ENCODE results near the gene TMEM31. TPM values are rescaled to one million over a fixed set of nuclear protein-coding genes. Genes with fewer than 3 reads are reported as not detected.
"Not testable (repeated sequence)": the region's sequence is repeated elsewhere in the genome, so short reads cannot be mapped to it uniquely, and the experiment has no call there.

TMEM31 gene
- total RNA-seq, 1 donor from 2014 or later, result not detected

- no peak for DNase-seq (ENCODE audit: low spot score)
- intact Hi-C loops (cut with DNase I), result no loop called here
Measured at GRCh38 chrX:103716962-103717361, 6.3 kb downstream of the TMEM31 start.

- intact Hi-C loops (cut with DNase I), result no loop called here
- DNase-seq (ENCODE audit: low spot score), result no peak
Measured at GRCh38 chrX:103718120-103718519, 7.4 kb downstream of the TMEM31 start.

GRCh38 chrX:103722505-103722904, 11.8 kb downstream of the TMEM31 start:
- intact Hi-C loops (cut with DNase I), result no loop called here

GRCh38 chrX:103726477-103726876, 15.8 kb downstream of the TMEM31 start:
- no peak for DNase-seq (ENCODE audit: low spot score)
- intact Hi-C loops (cut with DNase I), result no loop called here

More at GRCh38 chrX:103722505-103722904, 11.8 kb downstream of the TMEM31 start:
- DNase-seq (ENCODE audit: low spot score), result no peak

- intact Hi-C loops (cut with DNase I), result no loop called here
- DNase-seq (ENCODE audit: low spot score), result no peak
Measured at GRCh38 chrX:103727115-103727514, 16.4 kb downstream of the TMEM31 start.

- DNase-seq (ENCODE audit: low spot score), result peak; percentile 68
- intact Hi-C loops (cut with DNase I), result no loop called here
Measured at GRCh38 chrX:103729015-103729414, 18.3 kb downstream of the TMEM31 start.

- peak; percentile 62 for DNase-seq (ENCODE audit: low spot score)
- intact Hi-C loops (cut with DNase I), result no loop called here
Measured at GRCh38 chrX:103730147-103730795, 19.6 kb downstream of the TMEM31 start.

GRCh38 chrX:103730796-103731493, 20.2 kb downstream of the TMEM31 start:
- DNase-seq (ENCODE audit: low spot score), result peak; percentile 53
- intact Hi-C loops (cut with DNase I), result no loop called here

GRCh38 chrX:103733017-103733416, 22.3 kb downstream of the TMEM31 start:
- intact Hi-C loops (cut with DNase I), result no loop called here
- no peak for DNase-seq (ENCODE audit: low spot score)

GRCh38 chrX:103734125-103734760, 23.5 kb downstream of the TMEM31 start:
- intact Hi-C loops (cut with DNase I), result no loop called here
- DNase-seq (ENCODE audit: low spot score), result no peak

- peak; percentile 36 for DNase-seq (ENCODE audit: low spot score)
- intact Hi-C loops (cut with DNase I), result no loop called here
Measured at GRCh38 chrX:103737696-103738095, 27.0 kb downstream of the TMEM31 start.

GRCh38 chrX:103739421-103739820, 28.7 kb downstream of the TMEM31 start:
- intact Hi-C loops (cut with DNase I), result no loop called here
- DNase-seq (ENCODE audit: low spot score), result no peak

- peak; percentile 38 for DNase-seq (ENCODE audit: low spot score)
- intact Hi-C loops (cut with DNase I), result no loop called here
Measured at GRCh38 chrX:103741879-103742278, 31.2 kb downstream of the TMEM31 start.

- no peak for DNase-seq (ENCODE audit: low spot score)
- intact Hi-C loops (cut with DNase I), result no loop called here
Measured at GRCh38 chrX:103742339-103742738, 31.6 kb downstream of the TMEM31 start.

- intact Hi-C loops (cut with DNase I), result no loop called here
- DNase-seq (ENCODE audit: low spot score), result no peak
Measured at GRCh38 chrX:103747163-103747562, 36.5 kb downstream of the TMEM31 start.

GRCh38 chrX:103754401-103754800, 43.7 kb downstream of the TMEM31 start:
- peak; percentile 66 for DNase-seq (ENCODE audit: low spot score)
- intact Hi-C loops (cut with DNase I), result no loop called here

GRCh38 chrX:103756736-103757135, 46.0 kb downstream of the TMEM31 start:
- intact Hi-C loops (cut with DNase I), result no loop called here
- peak; percentile 39 for DNase-seq (ENCODE audit: low spot score)

GRCh38 chrX:103758555-103758954, 47.8 kb downstream of the TMEM31 start:
- no peak for DNase-seq (ENCODE audit: low spot score)
- intact Hi-C loops (cut with DNase I), result no loop called here

- DNase-seq (ENCODE audit: low spot score); intact Hi-C loops (cut with DNase I): not testable (repeated sequence)
Measured at GRCh38 chrX:103763541-103763940, 52.8 kb downstream of the TMEM31 start.

All from cardiac septum (tissue), 1 donor.